IMR-90 (cell line): ENCODE results near the gene NAB1. TPM values are rescaled to one million over a fixed set of nuclear protein-coding genes. Genes with fewer than 3 reads are reported as not detected.

ENCODE experiments used
- ATAC-seq: fragments of 200-7000 bp; cut with Tn5 transposase; 2 replicates; pipeline ENCODE4 v1.9.1; 2020; ENCODE audit warnings: low read depth, mild to moderate bottlenecking, moderate library complexity
- BruUV-seq: library from RNA; stranded (reverse); fragments of 400-500 nt; replicated peaks from 2 replicates; lab custom pipeline; 2021; lab: Mats Ljungman, UMichigan
- CTCF ChIA-PET: fragments of 300-600 bp; formaldehyde crosslinking; extraction: SDS; loops from one replicate; lab custom pipeline; 2021; ENCODE audit warnings: antibody characterized with exemption; lab: Yijun Ruan, JAX
- POLR2A ChIA-PET: fragments of 300-600 bp; sonication (Branson Sonifier 250); formaldehyde crosslinking; loops from one replicate; lab custom pipeline; 2022; ENCODE audit warnings: antibody characterized with exemption; ENCODE audit not compliant: unreplicated experiment; lab: Charles Lee
- DNase-seq: peaks from one replicate; pipeline ENCODE4 v3.0.0; 2013
- H2AFZ ChIP-seq: replicated peaks from 2 replicates; pipeline ENCODE3; 2013; ENCODE audit warnings: low read length, mild to moderate bottlenecking; ENCODE audit not compliant: poor library complexity
- H2AK5ac ChIP-seq: 2 replicates; pipeline ENCODE4 v1.6.1; 2013; ENCODE audit warnings: low read depth, low read length, inconsistent platforms
- H2AK9ac ChIP-seq: replicated peaks from 2 replicates; pipeline ENCODE3; 2013; ENCODE audit warnings: mild to moderate bottlenecking, low read depth, low read length, moderate library complexity; ENCODE audit not compliant: poor library complexity
- H2BK120ac ChIP-seq: 2 replicates; pipeline ENCODE4 v1.6.1; 2013; ENCODE audit warnings: low read depth, low read length, inconsistent platforms
- H2BK15ac ChIP-seq: 3 replicates; pipeline ENCODE4 v1.6.1; 2013; ENCODE audit warnings: low read depth, low read length, inconsistent platforms
- H2BK20ac ChIP-seq: 2 replicates; pipeline ENCODE4 v1.6.1; 2013; ENCODE audit warnings: low read depth, mild to moderate bottlenecking, inconsistent platforms, low read length, moderate library complexity
- H2BK5ac ChIP-seq: 2 replicates; pipeline ENCODE4 v1.6.1; 2013; ENCODE audit warnings: mild to moderate bottlenecking, low read depth, low read length, inconsistent platforms; ENCODE audit not compliant: poor library complexity, severe bottlenecking
- H3K14ac ChIP-seq: replicated peaks from 2 replicates; pipeline ENCODE4 v1.6.1; 2013; ENCODE audit warnings: low read depth, low read length, inconsistent platforms
- H3K18ac ChIP-seq: 2 replicates; pipeline ENCODE4 v1.6.1; 2013; ENCODE audit warnings: low read depth, low read length, control low read depth
- H3K23ac ChIP-seq: 2 replicates; pipeline ENCODE4 v1.6.1; 2013; ENCODE audit warnings: low read depth, low read length, inconsistent platforms
- H3K27ac ChIP-seq: 2 replicates; pipeline ENCODE4 v1.5.1; 2013; ENCODE audit warnings: mild to moderate bottlenecking, control low read depth, low read length; ENCODE audit not compliant: insufficient read depth
- H3K27me3 ChIP-seq: 2 replicates; pipeline ENCODE4 v1.6.1; 2013; ENCODE audit warnings: low read length; ENCODE audit not compliant: control insufficient read depth, insufficient read depth
- H3K36me3 ChIP-seq: 2 replicates; pipeline ENCODE4 v1.6.1; 2013; ENCODE audit warnings: low read length, mixed read lengths; ENCODE audit not compliant: control insufficient read depth, insufficient read depth
- H3K4ac ChIP-seq: 2 replicates; pipeline ENCODE4 v1.6.1; 2013; ENCODE audit warnings: low read depth, low read length, inconsistent platforms
- H3K4me1 ChIP-seq: 2 replicates; pipeline ENCODE4 v1.6.1; 2013; ENCODE audit warnings: low read length, mixed read lengths; ENCODE audit not compliant: control insufficient read depth, insufficient read depth
- H3K4me2 ChIP-seq: 2 replicates; pipeline ENCODE4 v1.6.1; 2013; ENCODE audit warnings: low read depth, mild to moderate bottlenecking, control low read depth, low read length, moderate library complexity
- H3K4me3 ChIP-seq: 2 replicates; pipeline ENCODE4 v1.5.1; 2013; ENCODE audit warnings: low read depth, mild to moderate bottlenecking, control low read depth, low read length, moderate library complexity; ENCODE audit not compliant: insufficient read depth
- H3K56ac ChIP-seq: 2 replicates; pipeline ENCODE4 v1.6.1; 2013; ENCODE audit warnings: low read length, inconsistent platforms; ENCODE audit not compliant: insufficient read depth; ENCODE audit errors: extremely low read depth
- H3K79me1 ChIP-seq, 2 experiments: 2 replicates each; pipeline ENCODE4 v1.6.1; 2013; ENCODE audit warnings: low read length in 2 of 2, inconsistent platforms in 1 of 2, low read depth in 1 of 2
- H3K9ac ChIP-seq: 2 replicates; pipeline ENCODE4 v1.6.1; 2013; ENCODE audit warnings: low read depth, low read length, control low read depth
- H3K9me1 ChIP-seq: 2 replicates; pipeline ENCODE4 v1.6.1; 2013; ENCODE audit warnings: low read length, inconsistent platforms; ENCODE audit not compliant: insufficient read depth
- H3K9me3 ChIP-seq: 2 replicates; pipeline ENCODE4 v1.6.1; 2013; ENCODE audit warnings: low read length; ENCODE audit not compliant: control insufficient read depth, insufficient read depth
- H4K20me1 ChIP-seq: 2 replicates; pipeline ENCODE4 v1.6.1; 2013; ENCODE audit warnings: low read length, inconsistent platforms; ENCODE audit not compliant: insufficient read depth
- H4K5ac ChIP-seq: 2 replicates; pipeline ENCODE4 v1.6.1; 2013; ENCODE audit warnings: mild to moderate bottlenecking, low read depth, low read length, control low read depth
- H4K8ac ChIP-seq, 2 experiments: 2 replicates each; pipeline ENCODE4 v1.6.1; 2013; ENCODE audit warnings: low read depth in 2 of 2, low read length in 2 of 2, control low read depth in 1 of 2, inconsistent platforms in 1 of 2
- H4K91ac ChIP-seq: 2 replicates; pipeline ENCODE4 v1.6.1; 2013; ENCODE audit warnings: low read depth, low read length, inconsistent platforms; ENCODE audit not compliant: insufficient read depth
- CTCF ChIP-seq: conservative IDR thresholded peaks from 2 replicates; pipeline ENCODE4 v1.5.1; 2012; ENCODE audit warnings: mild to moderate bottlenecking, low read depth, low read length, improper control_type of control experiment
- WGBS, 2 experiments: methylation state at CpG; one replicate each; pipeline versions ENCODE4 v1.1.5 to v1.1.7; 2013; ENCODE audit warnings: missing lambda C conversion rate in 2 of 2; ENCODE audit not compliant: insufficient read length in 1 of 2; ENCODE audit errors: extremely low coverage in 2 of 2; 5-methylcytosine and 5-hydroxymethylcytosine counted together
- dilution Hi-C: fragments of 300-500 bp; cut with HindIII; formaldehyde crosslinking; loops from one replicate; pipeline ENCODE4 v1.14.3; 2018; ENCODE audit warnings: low sequenced_read_pairs; ENCODE audit not compliant: unreplicated experiment
- in situ Hi-C: fragments of 300-500 bp; cut with MboI; formaldehyde crosslinking; loops from 3 replicates; pipeline ENCODE4 v1.14.3; 2019; ENCODE audit warnings: low sequenced_read_pairs, inconsistent platforms, mixed read lengths
- intact Hi-C: fragments of 100-400 bp; cut with micrococcal nuclease; formaldehyde crosslinking; loops from 2 replicates; pipeline ENCODE4 v1.10.0; 2022
- polyA plus RNA-seq, 3 experiments: library from polyadenylated mRNA; depleted of rRNA; stranded (reverse); fragments of >200 nt; gene quantifications; 2 replicates each; pipeline ENCODE4 v1.2.3, GENCODE V29; 2012; ENCODE audit warnings: low replicate concordance in 1 of 3
- total RNA-seq: library from RNA; depleted of rRNA; stranded (reverse); fragments of >200 nt; gene quantifications from 2 replicates; pipeline ENCODE4 v1.2.3, GENCODE V29; 2012

NAB1 gene
- total and polyA plus RNA-seq, 2 of the 4 experiments (the other 2 are of a cell fraction): 11.9 to 31.2 TPM

DNA sequence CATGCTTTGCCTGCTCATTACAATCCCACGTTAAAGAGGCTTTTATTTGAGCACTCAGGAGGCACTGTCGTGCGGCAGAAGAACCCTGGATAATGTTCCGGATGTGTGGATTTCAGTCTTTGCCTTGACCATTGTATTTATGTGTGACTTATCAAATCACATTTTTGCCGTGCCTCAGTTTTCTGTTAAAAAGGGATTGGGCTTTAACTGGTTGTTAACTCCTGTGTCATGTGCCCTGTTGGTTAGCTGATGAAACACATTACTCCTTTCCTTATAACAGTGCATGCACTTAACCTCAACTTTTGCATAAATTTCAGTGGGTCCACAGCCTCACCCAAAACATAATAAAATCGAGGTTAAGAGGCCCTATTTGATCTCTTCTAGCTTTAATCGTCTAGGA is 52.7 kb downstream of the NAB1 start:
- no peaks in the 10 kb centered on the region for H3K79me1 ChIP-seq
- no peak overlapping the region for H2AK9ac ChIP-seq
- no peak overlapping the region for H3K4me2 ChIP-seq
- H2BK120ac ChIP-seq: no peak overlapping the region
- no peaks in the 10 kb centered on the region for H3K36me3 ChIP-seq
- no peak overlapping the region for H3K14ac ChIP-seq
- ChIA-PET POLR2A (no interaction called here), CTCF (interaction anchor here (1.4 kb wide), 1 partner anchor 50 kb away, joined by 3 read pairs; no protein-coding TSS in a partner anchor)
- no peak overlapping the region for H4K8ac ChIP-seq
- no peaks in the 10 kb centered on the region for H4K20me1 ChIP-seq
- H3K4ac ChIP-seq: no peak overlapping the region
- no peak overlapping the region for H4K5ac ChIP-seq
- H3K27ac ChIP-seq: no peak overlapping the region
- no peak overlapping the region for H2BK20ac ChIP-seq
- WGBS, 2 experiments: 56% methylated on average over 6 of the region's 7 CpGs; no CpG with 5 or more reads in 1 of the 2 experiments
- H3K23ac ChIP-seq: no peak overlapping the region
- H3K18ac ChIP-seq: no peak overlapping the region
- H4K91ac ChIP-seq: no peak overlapping the region
- dilution Hi-C loops (no loop called here), intact Hi-C loops (no loop called here), in situ Hi-C loops (no loop called here)
- H2BK5ac ChIP-seq: no peak overlapping the region
- H2BK15ac ChIP-seq: no peak overlapping the region
- no peak overlapping the region for H3K9ac ChIP-seq
- ATAC-seq (no peak), DNase-seq (no peak)
- H3K9me1 ChIP-seq: no peaks in the 10 kb centered on the region
- no peaks in the 10 kb centered on the region for H3K4me1 ChIP-seq
- H2AK5ac ChIP-seq: no peak overlapping the region
- no peak overlapping the region for H3K4me3 ChIP-seq
- no peaks in the 10 kb centered on the region for H3K9me3 ChIP-seq
- H3K56ac ChIP-seq: no peak overlapping the region
- BruUV-seq: no TSS peak
- H3K27me3 ChIP-seq: peaks cover 2% of the 10 kb centered on the region
- TF ChIP-seq CTCF: no peak
- no peak overlapping the region for H2AFZ ChIP-seq
